ENCODE results near the gene PNPLA2.

DNA sequence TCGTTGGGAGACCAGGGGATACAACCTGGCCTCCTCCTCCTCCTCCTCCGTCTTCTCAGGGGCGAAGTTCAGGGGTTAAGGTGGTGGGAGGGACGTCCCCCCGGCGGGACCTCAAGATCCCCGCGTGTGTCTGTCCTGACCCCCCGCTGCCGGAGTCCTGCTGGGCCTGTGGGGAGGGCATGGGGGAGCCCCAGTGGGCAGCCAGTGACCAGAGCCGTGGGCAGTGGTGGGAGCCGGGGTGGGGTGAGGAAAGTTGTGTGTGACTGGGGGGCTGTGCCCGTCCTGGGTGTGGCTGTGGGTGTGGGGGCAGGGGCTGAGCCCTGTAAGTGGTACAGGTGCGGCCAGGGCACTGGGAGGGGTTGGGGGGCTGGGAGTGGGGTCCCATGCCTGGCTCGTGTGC lies 34.0 kb downstream of the PNPLA2 start:
- TF ChIP-seq, protein P1, sequence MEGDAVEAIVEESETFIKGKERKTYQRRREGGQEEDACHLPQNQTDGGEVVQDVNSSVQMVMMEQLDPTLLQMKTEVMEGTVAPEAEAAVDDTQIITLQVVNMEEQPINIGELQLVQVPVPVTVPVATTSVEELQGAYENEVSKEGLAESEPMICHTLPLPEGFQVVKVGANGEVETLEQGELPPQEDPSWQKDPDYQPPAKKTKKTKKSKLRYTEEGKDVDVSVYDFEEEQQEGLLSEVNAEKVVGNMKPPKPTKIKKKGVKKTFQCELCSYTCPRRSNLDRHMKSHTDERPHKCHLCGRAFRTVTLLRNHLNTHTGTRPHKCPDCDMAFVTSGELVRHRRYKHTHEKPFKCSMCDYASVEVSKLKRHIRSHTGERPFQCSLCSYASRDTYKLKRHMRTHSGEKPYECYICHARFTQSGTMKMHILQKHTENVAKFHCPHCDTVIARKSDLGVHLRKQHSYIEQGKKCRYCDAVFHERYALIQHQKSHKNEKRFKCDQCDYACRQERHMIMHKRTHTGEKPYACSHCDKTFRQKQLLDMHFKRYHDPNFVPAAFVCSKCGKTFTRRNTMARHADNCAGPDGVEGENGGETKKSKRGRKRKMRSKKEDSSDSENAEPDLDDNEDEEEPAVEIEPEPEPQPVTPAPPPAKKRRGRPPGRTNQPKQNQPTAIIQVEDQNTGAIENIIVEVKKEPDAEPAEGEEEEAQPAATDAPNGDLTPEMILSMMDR (conservative IDR thresholded peaks at IDR 0.05 in 1 of 2, IDR thresholded peaks at IDR 0.05 in 1 of 2; ENCODE audit: low read depth in 1 of 2, low read length in 2 of 2): no peak
- no peak for TF ChIP-seq EZH2 (IDR thresholded peaks at IDR 0.05; ENCODE audit: low read length, missing control alignments)
